B cell (primary cell): ENCODE results near the gene RBMS3.

ENCODE experiments used
- CTCF ChIP-seq: fragments of 200-600 bp; IDR thresholded peaks from one replicate; pipeline ENCODE4 v1.8.0; 2022; ENCODE audit warnings: antibody characterized with exemption, mild to moderate bottlenecking
- EZH2 ChIP-seq: IDR thresholded peaks from 2 replicates; pipeline ENCODE4 v1.6.1; 2012; ENCODE audit warnings: borderline replicate concordance, low read depth, mild to moderate bottlenecking, moderate library complexity, low read length; ENCODE audit not compliant: insufficient read depth, poor library complexity, severe bottlenecking

GRCh38 chr3:29506502-29506901 lies 225.6 kb downstream of the RBMS3 start:
- TF ChIP-seq CTCF = no peak
- TF ChIP-seq EZH2 = no peak
